ENCODE measurements around the gene ELOB.
A peak's percentile ranks its signal among the peaks of the same experiment; 100 is the strongest.

ELOB gene

DNA sequence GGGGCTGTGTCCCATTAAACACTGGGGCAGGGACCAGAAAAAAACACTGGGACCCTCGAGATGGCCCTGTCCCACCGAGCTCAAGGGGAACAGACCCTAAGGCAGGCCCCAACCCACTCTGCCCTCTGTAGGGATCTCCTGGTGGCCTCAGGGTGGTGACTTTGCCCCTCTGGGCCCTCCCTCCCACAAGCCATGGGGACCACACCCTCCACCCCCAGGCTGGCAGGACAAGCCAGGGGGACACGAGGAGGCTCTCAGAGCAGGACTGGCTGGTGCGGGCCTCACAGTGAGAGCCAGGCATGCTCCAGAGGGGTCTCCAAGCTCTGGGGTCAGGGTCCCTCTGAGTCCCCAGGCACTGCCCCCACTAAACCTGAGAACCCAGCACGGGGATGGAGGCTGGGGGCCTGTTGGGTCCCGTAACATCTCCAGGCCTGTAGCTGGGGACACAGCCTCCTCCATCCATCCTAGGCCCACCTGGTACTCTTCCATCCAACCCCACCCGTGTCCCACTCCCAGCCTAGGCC is 39.1 kb downstream of the ELOB start:
- DNase-seq, result no peak
- H3K4ac ChIP-seq (ENCODE audit: low read depth in 1 of 2, low read length in 2 of 2), result no peak overlapping the region

DNA sequence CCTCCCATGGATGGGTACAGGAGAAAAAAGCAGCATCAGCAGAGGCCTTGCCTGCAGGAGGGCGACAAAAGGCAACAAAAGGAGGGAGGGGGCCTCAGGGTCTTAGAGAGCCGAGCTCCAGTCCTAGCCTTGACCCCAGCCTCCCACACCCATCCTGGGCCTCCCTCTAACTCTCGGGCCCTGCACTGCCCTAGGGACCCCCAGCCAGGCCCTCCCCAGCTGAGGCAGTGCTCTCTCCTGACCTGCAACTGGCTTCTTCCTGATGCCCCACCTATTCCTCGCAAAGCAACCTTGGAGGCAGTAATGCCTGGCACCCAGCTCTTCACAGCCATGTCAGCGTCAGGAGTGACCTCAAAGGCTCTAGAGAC is 39.9 kb downstream of the ELOB start:
- Histone ChIP-seq H3K9ac (ENCODE audit: low read length) (no peak overlapping the region), H3K18ac (ENCODE audit: low read depth in 1 of 2, low read length in 2 of 2) (no peak overlapping the region), H4K8ac (ENCODE audit: low read length) (no peak overlapping the region), H3K4me2 (ENCODE audit: low read length, poor library complexity, severe bottlenecking) (no peak overlapping the region), H3K36me3 (ENCODE audit: control insufficient read depth in 1 of 2, insufficient read depth in 2 of 2, low read depth in 1 of 2, low read length in 2 of 2) (no peaks in the 10 kb centered on the region), H3K4me1 (ENCODE audit: control insufficient read depth, insufficient read depth, low read depth, low read length) (peaks cover 6% of the 10 kb centered on the region), H3K23ac (ENCODE audit: low read length in 2 of 2) (no peak overlapping the region), H3K14ac (ENCODE audit: low read length in 2 of 2) (no peak overlapping the region), H4K91ac (ENCODE audit: low read length) (no peak overlapping the region), H2BK120ac (ENCODE audit: low read depth, low read length) (no peak overlapping the region), H3K27ac (ENCODE audit: low read length, poor library complexity, severe bottlenecking) (no peak overlapping the region), H3K79me1 (replicated peaks; ENCODE audit: low read length, poor library complexity, severe bottlenecking) (no peaks in the 10 kb centered on the region), H2AK5ac (ENCODE audit: low read length, severe bottlenecking) (no peak overlapping the region), H3K4me3 (ENCODE audit: insufficient read depth in 1 of 2, low read depth in 1 of 2, low read length in 2 of 2) (no peak overlapping the region), H3K4ac (ENCODE audit: low read depth in 1 of 2, low read length in 2 of 2) (no peak overlapping the region), H3K9me3 (ENCODE audit: control insufficient read depth, low read length) (no peaks in the 10 kb centered on the region), H2BK5ac (ENCODE audit: low read depth, low read length, poor library complexity, severe bottlenecking) (no peak overlapping the region), H2BK12ac (ENCODE audit: low read length in 2 of 2) (no peak overlapping the region), H2AFZ (ENCODE audit: low read depth, low read length) (no peak overlapping the region), H3K27me3 (ENCODE audit: control insufficient read depth in 1 of 2, insufficient read depth in 1 of 2, low read length in 2 of 2) (peaks cover 4 to 12% of the 10 kb centered on the region in 2 experiments), H2BK15ac (ENCODE audit: low read depth, poor library complexity, severe bottlenecking) (no peak overlapping the region)
- 88% methylated on average over 5 of the region's 5 CpGs for WGBS
- DNase-seq, result no peak

More for the DNA sequence above, 39.1 kb downstream of the ELOB start:
- no peaks in the 10 kb centered on the region for H3K36me3 ChIP-seq (ENCODE audit: control insufficient read depth in 1 of 2, insufficient read depth in 2 of 2, low read depth in 1 of 2, low read length in 2 of 2)
- no peak overlapping the region for H2BK15ac ChIP-seq (ENCODE audit: low read depth, poor library complexity, severe bottlenecking)
- H4K91ac ChIP-seq (ENCODE audit: low read length), result no peak overlapping the region
- no peak overlapping the region for H3K4me3 ChIP-seq (ENCODE audit: insufficient read depth in 1 of 2, low read depth in 1 of 2, low read length in 2 of 2)
- no peaks in the 10 kb centered on the region for H3K79me1 ChIP-seq (replicated peaks; ENCODE audit: low read length, poor library complexity, severe bottlenecking)
- no peak overlapping the region for H3K14ac ChIP-seq (ENCODE audit: low read length in 2 of 2)
- H4K8ac ChIP-seq (ENCODE audit: low read length), result no peak overlapping the region
- peaks cover 4 to 12% of the 10 kb centered on the region in 2 experiments for H3K27me3 ChIP-seq (ENCODE audit: control insufficient read depth in 1 of 2, insufficient read depth in 1 of 2, low read length in 2 of 2)
- no peak overlapping the region for H2BK120ac ChIP-seq (ENCODE audit: low read depth, low read length)
- no peak overlapping the region for H2AFZ ChIP-seq (ENCODE audit: low read depth, low read length)
- H2BK5ac ChIP-seq (ENCODE audit: low read depth, low read length, poor library complexity, severe bottlenecking), result no peak overlapping the region
- H3K4me2 ChIP-seq (ENCODE audit: low read length, poor library complexity, severe bottlenecking), result no peak overlapping the region
- H2AK5ac ChIP-seq (ENCODE audit: low read length, severe bottlenecking), result no peak overlapping the region
- H3K9me3 ChIP-seq (ENCODE audit: control insufficient read depth, low read length), result no peaks in the 10 kb centered on the region
- no peak overlapping the region for H3K18ac ChIP-seq (ENCODE audit: low read depth in 1 of 2, low read length in 2 of 2)
- no peak overlapping the region for H3K27ac ChIP-seq (ENCODE audit: low read length, poor library complexity, severe bottlenecking)
- no peak overlapping the region for H3K23ac ChIP-seq (ENCODE audit: low read length in 2 of 2)
- no peak overlapping the region for H2BK12ac ChIP-seq (ENCODE audit: low read length in 2 of 2)
- WGBS, result 72% methylated on average over 7 of the region's 7 CpGs
- H3K9ac ChIP-seq (ENCODE audit: low read length), result no peak overlapping the region
- H3K4me1 ChIP-seq (ENCODE audit: control insufficient read depth, insufficient read depth, low read depth, low read length), result peaks cover 6% of the 10 kb centered on the region

DNA sequence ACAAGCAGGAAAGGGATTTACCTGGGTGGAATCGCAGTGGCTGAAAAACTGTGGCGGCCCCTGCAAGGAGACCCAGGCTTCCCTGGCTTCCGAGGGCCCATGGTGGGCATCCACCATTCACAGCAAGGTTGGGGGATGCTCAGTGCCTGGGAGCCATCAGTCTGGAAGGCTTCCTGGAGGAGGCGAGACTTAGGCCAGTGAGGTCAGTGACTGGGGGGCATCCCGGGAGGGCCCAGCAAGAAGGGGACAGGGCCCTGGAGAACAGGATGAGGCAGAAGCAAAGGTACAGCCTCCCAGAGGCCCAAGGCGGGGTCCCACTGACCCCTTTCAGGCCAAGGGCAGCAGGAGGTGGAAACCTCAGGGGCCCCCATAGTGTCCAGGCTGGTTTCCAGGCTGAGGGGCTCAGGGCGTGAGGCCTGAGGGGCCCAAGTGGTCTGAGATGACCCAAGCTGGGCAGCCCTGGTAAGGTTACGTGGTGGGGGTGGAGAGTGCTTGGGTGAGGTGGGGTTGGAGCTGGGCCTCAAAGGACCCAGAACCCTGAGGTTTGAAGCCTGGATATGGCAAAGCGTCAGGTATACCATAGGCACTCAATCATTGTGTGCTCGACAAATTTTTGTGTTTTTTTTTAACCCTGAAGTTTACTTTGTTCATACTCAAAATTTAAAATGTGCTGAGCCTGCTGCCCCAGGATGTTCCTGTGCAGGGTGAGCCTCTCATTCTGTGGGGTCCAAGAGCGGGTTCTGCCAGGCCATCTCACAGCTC is 40.4 kb downstream of the ELOB start:
- no peak overlapping the region for H2AK5ac ChIP-seq (ENCODE audit: low read length, severe bottlenecking)
- H3K27ac ChIP-seq (ENCODE audit: low read length, poor library complexity, severe bottlenecking), result no peak overlapping the region
- 96% methylated on average over 11 of the region's 11 CpGs for WGBS
- no peak for DNase-seq
- H3K79me1 ChIP-seq (replicated peaks; ENCODE audit: low read length, poor library complexity, severe bottlenecking), result no peaks in the 10 kb centered on the region
- no peak overlapping the region for H3K14ac ChIP-seq (ENCODE audit: low read length in 2 of 2)
- H3K4me1 ChIP-seq (ENCODE audit: control insufficient read depth, insufficient read depth, low read depth, low read length), result peaks cover 6% of the 10 kb centered on the region
- no peaks in the 10 kb centered on the region for H3K9me3 ChIP-seq (ENCODE audit: control insufficient read depth, low read length)
- no peak overlapping the region for H4K91ac ChIP-seq (ENCODE audit: low read length)
- peak overlapping the region; percentile 5 for H2BK15ac ChIP-seq (ENCODE audit: low read depth, poor library complexity, severe bottlenecking)
- no peak overlapping the region for H3K4me3 ChIP-seq (ENCODE audit: insufficient read depth in 1 of 2, low read depth in 1 of 2, low read length in 2 of 2)
- H2BK12ac ChIP-seq (ENCODE audit: low read length in 2 of 2), result no peak overlapping the region
- H2BK5ac ChIP-seq (ENCODE audit: low read depth, low read length, poor library complexity, severe bottlenecking), result no peak overlapping the region
- no peak overlapping the region for H2BK120ac ChIP-seq (ENCODE audit: low read depth, low read length)
- no peak overlapping the region for H3K18ac ChIP-seq (ENCODE audit: low read depth in 1 of 2, low read length in 2 of 2)
- H3K4me2 ChIP-seq (ENCODE audit: low read length, poor library complexity, severe bottlenecking), result no peak overlapping the region
- H4K8ac ChIP-seq (ENCODE audit: low read length), result no peak overlapping the region
- H3K23ac ChIP-seq (ENCODE audit: low read length in 2 of 2), result no peak overlapping the region
- H3K4ac ChIP-seq (ENCODE audit: low read depth in 1 of 2, low read length in 2 of 2), result no peak overlapping the region
- H2AFZ ChIP-seq (ENCODE audit: low read depth, low read length), result no peak overlapping the region
- H3K9ac ChIP-seq (ENCODE audit: low read length), result no peak overlapping the region
- peaks cover 7 to 13% of the 10 kb centered on the region in 2 experiments for H3K27me3 ChIP-seq (ENCODE audit: control insufficient read depth in 1 of 2, insufficient read depth in 1 of 2, low read length in 2 of 2)
- no peaks in the 10 kb centered on the region for H3K36me3 ChIP-seq (ENCODE audit: control insufficient read depth in 1 of 2, insufficient read depth in 2 of 2, low read depth in 1 of 2, low read length in 2 of 2)

GRCh38 chr16:2734844-2735515 is 42.1 kb downstream of the ELOB start:
- Histone ChIP-seq H3K27me3 (ENCODE audit: control insufficient read depth in 1 of 2, insufficient read depth in 1 of 2, low read length in 2 of 2) (peaks cover 8 to 12% of the 10 kb centered on the region in 2 experiments), H2BK15ac (ENCODE audit: low read depth, poor library complexity, severe bottlenecking) (no peak overlapping the region), H3K4me1 (ENCODE audit: control insufficient read depth, insufficient read depth, low read depth, low read length) (peaks cover 3% of the 10 kb centered on the region), H3K9ac (ENCODE audit: low read length) (no peak overlapping the region), H3K4me2 (ENCODE audit: low read length, poor library complexity, severe bottlenecking) (no peak overlapping the region), H3K23ac (ENCODE audit: low read length in 2 of 2) (no peak overlapping the region), H2BK120ac (ENCODE audit: low read depth, low read length) (no peak overlapping the region), H3K4me3 (ENCODE audit: insufficient read depth in 1 of 2, low read depth in 1 of 2, low read length in 2 of 2) (no peak overlapping the region), H2AFZ (ENCODE audit: low read depth, low read length) (peak overlapping the region; percentile 27), H3K9me3 (ENCODE audit: control insufficient read depth, low read length) (no peaks in the 10 kb centered on the region), H3K4ac (ENCODE audit: low read depth in 1 of 2, low read length in 2 of 2) (no peak overlapping the region), H2BK12ac (ENCODE audit: low read length in 2 of 2) (no peak overlapping the region), H3K14ac (ENCODE audit: low read length in 2 of 2) (no peak overlapping the region), H2BK5ac (ENCODE audit: low read depth, low read length, poor library complexity, severe bottlenecking) (no peak overlapping the region), H2AK5ac (ENCODE audit: low read length, severe bottlenecking) (no peak overlapping the region), H4K91ac (ENCODE audit: low read length) (no peak overlapping the region), H4K8ac (ENCODE audit: low read length) (no peak overlapping the region), H3K18ac (ENCODE audit: low read depth in 1 of 2, low read length in 2 of 2) (no peak overlapping the region), H3K79me1 (replicated peaks; ENCODE audit: low read length, poor library complexity, severe bottlenecking) (no peaks in the 10 kb centered on the region), H3K27ac (ENCODE audit: low read length, poor library complexity, severe bottlenecking) (no peak overlapping the region), H3K36me3 (ENCODE audit: control insufficient read depth in 1 of 2, insufficient read depth in 2 of 2, low read depth in 1 of 2, low read length in 2 of 2) (no peaks in the 10 kb centered on the region)
- 93% methylated on average over 9 of the region's 10 CpGs for WGBS
- no peak for DNase-seq
